Thymus (tissue), 11 donors: Measurements from ENCODE around the gene TRPV5. TPM values are rescaled to one million over a fixed set of nuclear protein-coding genes. Genes with fewer than 3 reads are reported as not detected.

Experiments
- DNase-seq, 9 donors: peaks; one replicate each; pipeline ENCODE4 v3.0.0-alpha.2; 2013; ENCODE audit warnings: low spot score in 9 of 9, low read depth in 6 of 9, missing footprints in 1 of 9
- H3K27ac ChIP-seq, 2 donors: one replicate each; pipeline ENCODE4 v1.5.1; 2013; ENCODE audit warnings: control low read depth in 1 of 2, low read depth in 1 of 2, low read length in 1 of 2, mild to moderate bottlenecking in 1 of 2, moderate library complexity in 1 of 2
- H3K27me3 ChIP-seq, 2 donors: one replicate each; pipeline ENCODE4 v1.5.1; 2013; ENCODE audit warnings: low read length in 1 of 2; ENCODE audit not compliant: control insufficient read depth in 2 of 2, insufficient read depth in 1 of 2
- H3K36me3 ChIP-seq, 2 donors: one replicate each; pipeline ENCODE4 v1.5.1; 2013; ENCODE audit warnings: low read length in 1 of 2, mild to moderate bottlenecking in 1 of 2, moderate library complexity in 1 of 2; ENCODE audit not compliant: control insufficient read depth in 2 of 2, insufficient read depth in 2 of 2
- H3K4me1 ChIP-seq, 2 donors: one replicate each; pipeline ENCODE4 v1.5.1; 2013; ENCODE audit warnings: low read length in 2 of 2; ENCODE audit not compliant: control insufficient read depth in 2 of 2, insufficient read depth in 2 of 2
- H3K4me3 ChIP-seq, 2 donors: one replicate each; pipeline ENCODE4 v1.5.1; 2013; ENCODE audit warnings: low read length in 2 of 2, control low read depth in 1 of 2, mild to moderate bottlenecking in 1 of 2
- H3K9me3 ChIP-seq, 2 donors: one replicate each; pipeline ENCODE4 v1.5.1; 2013; ENCODE audit warnings: low read length in 1 of 2, mild to moderate bottlenecking in 1 of 2; ENCODE audit not compliant: control insufficient read depth in 2 of 2, insufficient read depth in 1 of 2
- WGBS: extraction: QIAGEN DNeasy Blood & Tissue Kit; methylation state at CpG from one replicate; pipeline ENCODE4 v1.1.7; 2013; 5-methylcytosine and 5-hydroxymethylcytosine counted together
- polyA plus RNA-seq: library from polyadenylated mRNA; stranded (reverse); fragments of 200-250 nt; gene quantifications from one replicate; pipeline ENCODE4 v1.2.3, GENCODE V29; 2013
- total RNA-seq: library from RNA; stranded (reverse); fragments of 120-200 nt; gene quantifications from one replicate; pipeline ENCODE4 v1.2.4, GENCODE V29; 2013
- donor health status: healthy.

The TRPV5 gene
- total and polyA plus RNA-seq, 2 donors = 0.02 to 0.05 TPM

GRCh38 chr7:142943706-142944268 lies 10.2 kb upstream of the TRPV5 start:
- Histone ChIP-seq H3K27ac (no peak overlapping the region), H3K27me3 (no peaks in the 10 kb centered on the region), H3K4me3 (no peak overlapping the region), H3K4me1 (no peaks in the 10 kb centered on the region), H3K9me3 (no peaks in the 10 kb centered on the region), H3K36me3 (no peaks in the 10 kb centered on the region)
- 95% methylated on average over 7 of the region's 7 CpGs for WGBS
- DNase-seq = no peak

- no peaks in the 10 kb centered on the region for H3K36me3 ChIP-seq
- H3K9me3 ChIP-seq = no peaks in the 10 kb centered on the region
- H3K4me1 ChIP-seq = no peaks in the 10 kb centered on the region
- no peak overlapping the region for H3K4me3 ChIP-seq
- no peak for DNase-seq
- H3K27me3 ChIP-seq = no peaks in the 10 kb centered on the region
- 98% methylated on average over 6 of the region's 6 CpGs for WGBS
- no peak overlapping the region for H3K27ac ChIP-seq
These were observed 9.2 kb upstream of the TRPV5 start for GRCh38 chr7:142942746-142943145.

DNA sequence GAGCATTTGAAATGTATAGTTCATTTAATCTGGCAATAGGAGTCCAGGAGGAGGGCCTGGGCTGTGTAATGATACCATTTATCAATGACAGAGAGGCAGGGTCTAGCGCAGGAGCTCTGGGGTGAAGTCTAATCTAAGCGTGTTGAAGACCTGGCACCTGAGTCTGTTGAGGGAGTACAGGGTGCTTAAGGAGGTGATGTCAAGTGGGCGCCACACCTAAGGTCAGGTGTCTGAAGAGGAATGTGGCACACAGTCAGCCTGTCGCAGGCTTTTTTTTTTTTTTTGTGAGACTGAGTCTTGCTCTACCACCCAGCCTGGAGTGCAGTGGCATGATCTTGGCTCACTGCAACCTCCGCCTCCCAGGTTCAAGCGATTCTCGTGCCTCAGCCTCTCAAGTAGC lies 8.0 kb upstream of the TRPV5 start:
- Histone ChIP-seq H3K9me3 (no peaks in the 10 kb centered on the region), H3K4me1 (peaks cover 0 to under 1% of the 10 kb centered on the region in 2 donors), H3K36me3 (no peaks in the 10 kb centered on the region), H3K4me3 (no peak overlapping the region), H3K27ac (no peak overlapping the region), H3K27me3 (no peaks in the 10 kb centered on the region)
- no peak for DNase-seq
- WGBS = 97% methylated on average over 7 of the region's 7 CpGs

DNA sequence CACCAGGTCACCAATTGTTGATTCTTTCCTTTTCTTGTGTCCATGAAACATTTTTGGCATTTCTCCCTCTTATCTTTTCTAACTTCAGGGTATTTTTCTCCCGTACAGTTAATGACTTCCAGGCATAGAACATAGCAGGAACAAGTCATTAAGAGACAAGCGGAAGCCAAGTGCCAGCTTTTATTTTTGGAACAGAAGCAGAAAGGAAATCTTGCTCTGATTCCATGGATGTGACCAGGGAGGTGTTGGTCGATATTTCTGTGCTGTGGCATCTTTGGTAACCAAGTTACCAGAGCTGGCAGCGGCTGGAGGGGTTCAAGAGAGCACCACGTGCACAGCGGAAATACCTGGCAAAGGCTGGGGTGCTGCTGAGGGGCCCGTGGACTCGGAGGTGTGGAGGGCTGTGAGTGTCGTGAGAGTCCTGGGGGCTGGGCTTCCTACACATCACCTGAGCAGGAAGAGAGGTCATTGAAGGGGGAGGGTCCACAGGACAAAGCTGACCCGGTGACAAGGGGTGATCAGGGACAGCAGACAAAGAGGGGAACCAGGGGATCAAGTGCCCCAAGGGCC lies 7.5 kb upstream of the TRPV5 start:
- WGBS = 81% methylated on average over 10 of the region's 10 CpGs
- Histone ChIP-seq H3K9me3 (no peaks in the 10 kb centered on the region), H3K36me3 (no peaks in the 10 kb centered on the region), H3K27ac (no peak overlapping the region), H3K4me3 (no peak overlapping the region), H3K4me1 (peaks cover 0 to 5% of the 10 kb centered on the region in 2 donors), H3K27me3 (no peaks in the 10 kb centered on the region)
- DNase-seq = no peak

- 87% methylated on average over 10 of the region's 10 CpGs for WGBS
- peak in 3 of 9 donors; percentile 15 to 56 (median 26) for DNase-seq
- no peak within 1 kb of the TSS for H3K4me3 ChIP-seq
These were observed 5.8 kb upstream of the TRPV5 start, which contains the start of gene LLCFC1 for GRCh38 chr7:142939226-142939910. LLCFC1 (plus strand) TSS chr7:142939484; CDS start chr7:142939622, 138 bp downstream.

GRCh38 chr7:142938611-142939010 lies 5.1 kb upstream of the TRPV5 start:
- H3K27me3 ChIP-seq = no peaks in the 10 kb centered on the region
- H3K9me3 ChIP-seq = no peaks in the 10 kb centered on the region
- H3K4me3 ChIP-seq = no peak overlapping the region
- WGBS = over 99% methylated on average over 4 of the region's 4 CpGs
- DNase-seq = no peak
- peaks cover 0 to 15% of the 10 kb centered on the region in 2 donors for H3K4me1 ChIP-seq
- H3K36me3 ChIP-seq = no peaks in the 10 kb centered on the region
- H3K27ac ChIP-seq = no peak overlapping the region

More at GRCh38 chr7:142939226-142939910, 5.8 kb upstream of the TRPV5 start, which contains the start of gene LLCFC1:
- Histone ChIP-seq H3K27me3 (no peaks in the 10 kb centered on the region), H3K4me1 (peaks cover 0 to 9% of the 10 kb centered on the region in 2 donors), H3K9me3 (no peaks in the 10 kb centered on the region), H3K27ac (no peak within 1 kb of the TSS), H3K36me3 (no peaks in the 10 kb centered on the region)

- no peak overlapping the region for H3K4me3 ChIP-seq
- no peaks in the 10 kb centered on the region for H3K27me3 ChIP-seq
- H3K27ac ChIP-seq = no peak overlapping the region
- no peaks in the 10 kb centered on the region for H3K9me3 ChIP-seq
- no peak for DNase-seq
- H3K4me1 ChIP-seq = peaks cover 0 to 26% of the 10 kb centered on the region in 2 donors
- no peaks in the 10 kb centered on the region for H3K36me3 ChIP-seq
- 66% methylated on average over 12 of the region's 12 CpGs for WGBS
These were observed 2.5 kb upstream of the TRPV5 start for GRCh38 chr7:142935941-142936565.

DNA sequence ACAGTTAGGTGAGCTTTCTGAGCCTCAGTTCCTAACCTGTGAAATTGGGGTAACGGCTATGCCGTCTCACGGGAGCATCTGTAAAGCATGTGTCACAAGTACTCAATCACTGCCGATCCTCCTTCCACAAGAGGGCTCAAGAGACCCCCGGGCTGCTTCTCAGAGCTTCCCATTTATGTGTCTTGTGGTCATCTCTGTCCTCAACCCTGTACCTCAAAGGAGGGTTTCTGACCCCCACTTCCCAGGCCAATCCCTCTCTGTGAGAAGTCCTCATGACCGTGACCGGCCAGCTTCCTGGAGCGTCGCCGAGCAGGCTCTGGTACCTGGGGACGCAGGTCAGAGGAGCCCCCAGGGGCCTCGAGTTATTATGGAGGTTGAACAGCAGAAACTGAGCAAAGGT lies 510 bp upstream of the TRPV5 start:
- no peaks in the 10 kb centered on the region for H3K9me3 ChIP-seq
- H3K36me3 ChIP-seq = no peaks in the 10 kb centered on the region
- no peaks in the 10 kb centered on the region for H3K27me3 ChIP-seq
- DNase-seq = no peak
- H3K27ac ChIP-seq = no peak overlapping the region
- WGBS = 91% methylated on average over 12 of the region's 12 CpGs
- peaks cover 0 to 26% of the 10 kb centered on the region in 2 donors for H3K4me1 ChIP-seq
- no peak overlapping the region for H3K4me3 ChIP-seq

DNA sequence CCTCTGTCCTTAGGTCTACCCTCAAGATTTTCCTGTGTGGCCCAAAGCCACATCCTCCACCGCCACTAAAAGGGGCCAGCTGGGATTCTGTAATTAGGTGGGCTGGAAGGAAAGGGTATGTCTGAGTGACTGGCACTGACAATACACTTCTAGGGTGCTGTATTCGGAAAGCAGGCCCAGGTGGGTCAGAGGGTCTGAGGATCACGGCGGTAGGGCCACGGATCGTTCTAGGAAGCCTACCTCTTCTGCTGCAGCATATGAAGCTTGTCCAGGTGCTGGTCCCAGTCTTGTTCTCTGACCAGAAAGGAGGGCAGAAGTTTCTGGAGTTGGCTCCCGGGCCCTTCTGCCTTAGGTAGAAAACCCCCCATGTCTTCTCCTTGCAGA lies 462 bp downstream of the TRPV5 start:
- peaks cover 0 to 26% of the 10 kb centered on the region in 2 donors for H3K4me1 ChIP-seq
- H3K9me3 ChIP-seq = no peaks in the 10 kb centered on the region
- no peaks in the 10 kb centered on the region for H3K27me3 ChIP-seq
- H3K36me3 ChIP-seq = no peaks in the 10 kb centered on the region
- WGBS = 82% methylated on average over 7 of the region's 7 CpGs
- no peak overlapping the region for H3K4me3 ChIP-seq
- no peak for DNase-seq
- H3K27ac ChIP-seq = no peak overlapping the region
